GM06990 (cell line): Measurements from ENCODE around the gene RUNX3.

ENCODE experiments used
- DNase-seq: peaks from one replicate; pipeline ENCODE4 v3.0.0-alpha.2; 2011; ENCODE audit not compliant: insufficient read length; ENCODE audit errors: extremely low read depth
- H3K27me3 ChIP-seq: replicated peaks from 2 replicates; pipeline ENCODE4 v1.6.0; 2011; ENCODE audit warnings: low read length; ENCODE audit not compliant: control insufficient read depth, insufficient read depth
- H3K36me3 ChIP-seq: 2 replicates; pipeline ENCODE4 v1.5.1; 2011; ENCODE audit warnings: low read length; ENCODE audit not compliant: control insufficient read depth, insufficient read depth
- H3K4me3 ChIP-seq: replicated peaks from 2 replicates; pipeline ENCODE4 v1.5.1; 2011; ENCODE audit warnings: low read depth, mild to moderate bottlenecking, control low read depth, low read length
- CTCF ChIP-seq: IDR thresholded peaks from 2 replicates; pipeline ENCODE4 v1.5.1; 2011; ENCODE audit warnings: low read length, control low read depth, mild to moderate bottlenecking, inconsistent platforms; ENCODE audit not compliant: insufficient read depth, poor library complexity, severe bottlenecking

Gene RUNX3

GRCh38 chr1:24967962-24968361 lies 37.9 kb upstream of the RUNX3 start:
- no peaks in the 10 kb centered on the region for H3K36me3 ChIP-seq
- no peaks in the 10 kb centered on the region for H3K27me3 ChIP-seq
- TF ChIP-seq CTCF: no peak
- no peak for DNase-seq
- H3K4me3 ChIP-seq: no peak overlapping the region

GRCh38 chr1:24967555-24967954 lies 37.5 kb upstream of the RUNX3 start:
- Histone ChIP-seq H3K36me3 (no peaks in the 10 kb centered on the region), H3K27me3 (no peaks in the 10 kb centered on the region), H3K4me3 (no peak overlapping the region)
- no peak for DNase-seq
- no peak for TF ChIP-seq CTCF

GRCh38 chr1:24966724-24967346 lies 36.8 kb upstream of the RUNX3 start:
- Histone ChIP-seq H3K27me3 (no peaks in the 10 kb centered on the region), H3K4me3 (no peak overlapping the region), H3K36me3 (no peaks in the 10 kb centered on the region)
- DNase-seq: peak; percentile 79
- no peak for TF ChIP-seq CTCF

GRCh38 chr1:24966121-24966723 lies 36.1 kb upstream of the RUNX3 start:
- H3K36me3 ChIP-seq: peaks cover 2% of the 10 kb centered on the region; the same call in 1 of the 2 replicates
- H3K27me3 ChIP-seq: no peaks in the 10 kb centered on the region
- no peak for DNase-seq
- no peak for TF ChIP-seq CTCF
- H3K4me3 ChIP-seq: no peak overlapping the region

GRCh38 chr1:24965571-24965930 lies 35.5 kb upstream of the RUNX3 start:
- Histone ChIP-seq H3K4me3 (no peak overlapping the region; the same call in 1 of the 2 replicates), H3K27me3 (no peaks in the 10 kb centered on the region), H3K36me3 (peaks cover 4% of the 10 kb centered on the region; the same call in 1 of the 2 replicates)
- DNase-seq: no peak
- no peak for TF ChIP-seq CTCF
